Vagina (tissue), 2 donors: ENCODE measurements around the gene PTPN5.

Source experiments
- CTCF ChIP-seq, 3 experiments: fragments of 450-650 bp in 2 of 3; fragments of 200-600 bp in 1 of 3; sonication (generic) in 1 of 3; IDR thresholded peaks; one replicate each; pipeline ENCODE4 v1.5.1; 2017 to 2019; ENCODE audit warnings: antibody characterized with exemption in 3 of 3, mild to moderate bottlenecking in 2 of 3, moderate library complexity in 2 of 3
- POLR2A ChIP-seq, 2 donors: fragments of 450-650 bp; IDR thresholded peaks; one replicate each; pipeline ENCODE4 v1.6.1; 2017; ENCODE audit warnings: antibody characterized with exemption in 2 of 2, mild to moderate bottlenecking in 2 of 2, moderate library complexity in 2 of 2

- no peak for TF ChIP-seq CTCF (IDR thresholded peaks at IDR 0.05)
- TF ChIP-seq POLR2A (IDR thresholded peaks at IDR 0.05), result no peak
Observed at GRCh38 chr11:18768472-18768901, 23.1 kb downstream of the PTPN5 start.
